Lung (tissue), 10 donors: ENCODE data around the gene EIF3CL. TPM values are rescaled to one million over a fixed set of nuclear protein-coding genes. Genes with fewer than 3 reads are reported as not detected.
"Not testable (repeated sequence)": the region's sequence is repeated elsewhere in the genome, so short reads cannot be mapped to it uniquely, and the experiment has no call there.

Source experiments
- ATAC-seq: fragments of 200-7000 bp; cut with Tn5 transposase; one replicate; pipeline ENCODE4 v1.9.1; 2020; ENCODE audit warnings: moderate number of reproducible peaks; ENCODE audit not compliant: insufficient read depth, low FRiP score
- DNase-seq, 3 donors: peaks; one replicate each; pipeline ENCODE4 v3.0.0-alpha.2; 2013 to 2017
- H3K27ac ChIP-seq, 2 donors: one replicate each; pipeline ENCODE4 v1.5.1; 2013; ENCODE audit warnings: mild to moderate bottlenecking in 2 of 2, moderate library complexity in 2 of 2, control low read depth in 1 of 2, inconsistent platforms in 1 of 2, low read depth in 1 of 2, low read length in 1 of 2
- H3K27me3 ChIP-seq, 3 donors: one replicate each; pipeline ENCODE4 v1.5.1; 2013; ENCODE audit warnings: low read length in 2 of 3; ENCODE audit not compliant: control insufficient read depth in 3 of 3, insufficient read depth in 3 of 3
- H3K36me3 ChIP-seq, 4 donors: one replicate each; pipeline ENCODE4 v1.5.1; 2013; ENCODE audit warnings: low read length in 4 of 4, mild to moderate bottlenecking in 1 of 4, moderate library complexity in 1 of 4; ENCODE audit not compliant: control insufficient read depth in 4 of 4, insufficient read depth in 4 of 4
- H3K4me1 ChIP-seq, 5 donors: one replicate each; pipeline ENCODE4 v1.5.1; 2013; ENCODE audit warnings: low read length in 5 of 5, mild to moderate bottlenecking in 2 of 5, moderate library complexity in 1 of 5; ENCODE audit not compliant: control insufficient read depth in 5 of 5, insufficient read depth in 5 of 5
- H3K4me3 ChIP-seq: one replicate; pipeline ENCODE4 v1.5.1; 2013; ENCODE audit warnings: mild to moderate bottlenecking, control low read depth, moderate library complexity
- H3K9ac ChIP-seq, 2 donors: one replicate each; pipeline ENCODE4 v1.5.1; 2013; ENCODE audit warnings: low read length in 2 of 2, control low read depth in 1 of 2; ENCODE audit not compliant: insufficient read depth in 1 of 2
- H3K9me3 ChIP-seq, 4 donors: one replicate each; pipeline ENCODE4 v1.5.1; 2013; ENCODE audit warnings: low read length in 3 of 4, mild to moderate bottlenecking in 1 of 4, moderate library complexity in 1 of 4; ENCODE audit not compliant: control insufficient read depth in 4 of 4, insufficient read depth in 3 of 4
- WGBS, 2 donors: extraction: QIAGEN DNeasy Blood & Tissue Kit; methylation state at CpG; one replicate each; pipeline ENCODE4 v1.1.7; 2013; 5-methylcytosine and 5-hydroxymethylcytosine counted together
- polyA plus RNA-seq, 2 donors: library from polyadenylated mRNA; stranded (reverse); fragments of 200-250 nt; gene quantifications; one replicate each; pipeline ENCODE4 v1.2.1, GENCODE V29; 2013
- total RNA-seq, 2 donors: library from RNA; depleted of rRNA in 1 of 2; stranded (reverse); fragments of >200 nt in 1 of 2; gene quantifications; one replicate each; pipeline ENCODE4 v1.2.1, GENCODE V29; 2014 to 2021
- donor health status: Bipolar disorder and iron deficiency.
- donor health status: healthy.
- donor health status: DM: yes; HTN: yes; CAD: no.

Gene EIF3CL
- total and polyA plus RNA-seq, 4 donors, result 45.9 to 95.8 (median 58.6) TPM

GRCh38 chr16:28426060-28426680, 22.5 kb upstream of the EIF3CL start:
- not testable (repeated sequence) for H3K9me3 ChIP-seq, H3K9ac ChIP-seq, DNase-seq, H3K36me3 ChIP-seq, H3K27me3 ChIP-seq, H3K27ac ChIP-seq, H3K4me1 ChIP-seq, H3K4me3 ChIP-seq
- 71% methylated on average over 1 of the region's 10 CpGs; no CpG with 5 or more reads in 1 of the 2 donors for WGBS, 2 donors
- ATAC-seq, result peak; percentile 98

- H3K4me3 ChIP-seq, ATAC-seq: not testable (repeated sequence)
Measured at GRCh38 chr16:28421071-28421750, 17.6 kb upstream of the EIF3CL start.

DNA sequence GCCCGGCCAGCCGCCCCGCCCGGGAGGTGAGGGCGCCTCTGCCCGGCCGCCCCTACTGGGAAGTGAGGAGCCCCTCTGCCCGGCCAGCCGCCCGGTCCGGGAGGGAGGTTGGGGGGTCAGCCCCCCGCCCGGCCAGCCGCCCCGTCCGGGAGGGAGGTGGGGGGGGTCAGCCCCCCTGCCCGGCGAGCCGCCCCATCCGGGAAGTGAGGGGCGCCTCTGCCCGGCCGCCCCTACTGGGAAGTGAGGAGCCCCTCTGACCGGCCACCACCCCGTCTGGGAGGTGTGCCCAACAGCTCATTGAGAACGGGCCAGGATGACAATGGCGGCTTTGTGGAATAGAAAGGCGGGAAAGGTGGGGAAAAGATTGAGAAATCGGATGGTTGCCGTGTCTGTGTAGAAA, 13.4 kb upstream of the EIF3CL start:
- not testable (repeated sequence) for H3K9ac ChIP-seq, H3K36me3 ChIP-seq, DNase-seq, ATAC-seq, H3K27me3 ChIP-seq, H3K4me1 ChIP-seq, H3K4me3 ChIP-seq, H3K9me3 ChIP-seq, H3K27ac ChIP-seq
- 92 to 93% methylated on average over 14 to 20 of the region's 30 CpGs for WGBS, 2 donors

More at GRCh38 chr16:28421071-28421750, 17.6 kb upstream of the EIF3CL start:
- H3K36me3 ChIP-seq, H3K27me3 ChIP-seq, DNase-seq, H3K9ac ChIP-seq, H3K4me1 ChIP-seq, H3K9me3 ChIP-seq, H3K27ac ChIP-seq: not testable (repeated sequence)
- WGBS, 2 donors, result no CpG with 5 or more reads among the region's 11 CpGs

DNA sequence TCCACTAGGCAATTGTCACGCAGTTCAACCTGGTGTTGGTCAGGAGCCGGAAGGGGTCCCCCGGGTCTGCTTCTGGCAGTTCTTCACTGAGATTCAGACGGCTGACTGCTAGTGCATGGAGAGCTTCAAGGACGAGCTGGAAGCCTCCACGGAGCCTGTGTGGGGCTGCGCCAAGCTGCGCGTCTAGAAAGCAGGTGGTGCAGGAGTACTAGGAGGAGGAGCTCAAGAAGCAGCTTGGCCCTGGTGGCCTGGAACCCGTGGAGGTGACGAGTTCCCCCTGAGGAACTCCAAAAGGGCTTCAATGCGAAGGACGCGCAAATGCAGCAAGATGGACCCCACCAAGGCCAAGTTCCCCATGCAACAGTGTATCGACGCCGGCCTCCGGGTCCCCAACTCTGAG, 10.9 kb upstream of the EIF3CL start:
- WGBS, 2 donors, result 94 to 96% methylated on average over 14 to 15 of the region's 18 CpGs
- H3K4me3 ChIP-seq, H3K9me3 ChIP-seq, H3K36me3 ChIP-seq, ATAC-seq, DNase-seq, H3K27me3 ChIP-seq, H3K4me1 ChIP-seq, H3K27ac ChIP-seq, H3K9ac ChIP-seq: not testable (repeated sequence)

- WGBS, 2 donors, result no CpG with 5 or more reads among the region's 7 CpGs
- H3K27ac ChIP-seq, ATAC-seq, H3K9ac ChIP-seq, H3K9me3 ChIP-seq, H3K4me1 ChIP-seq, H3K27me3 ChIP-seq, H3K36me3 ChIP-seq, H3K4me3 ChIP-seq, DNase-seq: not testable (repeated sequence)
Measured at GRCh38 chr16:28413585-28413984, 9.9 kb upstream of the EIF3CL start.

GRCh38 chr16:28392054-28392453, 11.6 kb downstream of the EIF3CL start:
- not testable (repeated sequence) for H3K36me3 ChIP-seq, ATAC-seq, H3K9ac ChIP-seq, H3K9me3 ChIP-seq, DNase-seq, H3K27ac ChIP-seq, H3K4me1 ChIP-seq, H3K27me3 ChIP-seq, H3K4me3 ChIP-seq
- WGBS, 2 donors, result no CpG with 5 or more reads among the region's 5 CpGs

GRCh38 chr16:28382177-28382867, 21.3 kb downstream of the EIF3CL start:
- H3K27me3 ChIP-seq, H3K27ac ChIP-seq, H3K36me3 ChIP-seq, H3K9ac ChIP-seq, H3K4me3 ChIP-seq, H3K9me3 ChIP-seq, DNase-seq, ATAC-seq, H3K4me1 ChIP-seq: not testable (repeated sequence)
- 88 to 90% methylated on average over 1 to 2 of the region's 10 CpGs for WGBS, 2 donors

DNA sequence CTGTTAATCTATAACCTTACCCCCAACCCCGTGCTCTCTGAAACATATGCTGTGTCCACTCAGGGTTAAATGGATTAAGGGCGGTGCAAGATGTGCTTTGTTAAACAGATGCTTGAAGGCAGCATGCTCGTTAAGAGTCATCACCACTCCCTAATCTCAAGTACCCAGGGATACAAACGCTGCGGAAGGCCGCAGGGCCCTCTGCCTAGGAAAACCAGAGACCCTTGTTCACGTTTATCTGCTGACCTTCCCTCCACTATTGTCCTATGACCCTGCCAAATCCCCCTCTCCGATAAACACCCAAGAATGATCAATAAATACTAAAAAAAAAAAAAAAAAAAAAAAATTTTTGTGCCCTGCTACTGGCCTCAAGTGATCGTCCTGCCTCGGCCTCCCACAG, 25.8 kb downstream of the EIF3CL start:
- not testable (repeated sequence) for H3K4me3 ChIP-seq, H3K27me3 ChIP-seq, H3K9ac ChIP-seq, DNase-seq, ATAC-seq, H3K27ac ChIP-seq, H3K4me1 ChIP-seq, H3K36me3 ChIP-seq, H3K9me3 ChIP-seq
- whole genome bisulfite sequencing, 2 donors, result 75 to 84% methylated on average over 4 to 5 of the region's 10 CpGs
